Activated T-cell treated with anti-CD3 and anti-CD28 coated beads, Interleukin-2, amount 50 U/mL, for 72 hours (primary cell): ENCODE data around the gene PRR29. TPM values are rescaled to one million over a fixed set of nuclear protein-coding genes. Genes with fewer than 3 reads are reported as not detected.
"Not testable (repeated sequence)": the region's sequence is repeated elsewhere in the genome, so short reads cannot be mapped to it uniquely, and the experiment has no call there.

ENCODE experiments used
- ATAC-seq, 2 donors: fragments of 150-1000 bp; cut with Tn5 transposase; replicated peaks in 1 of 2; 2 replicates each; pipeline ENCODE4 v1.10.0; 2021; ENCODE audit warnings: moderate library complexity in 2 of 2, mild to moderate bottlenecking in 1 of 2
- DNase-seq, 2 donors: peaks; one replicate each; pipeline ENCODE4 v3.0.0; 2021 to 2022; ENCODE audit warnings: mixed read lengths in 1 of 2
- H3K27ac Mint-ChIP-seq: one replicate; pipeline ENCODE4 v1.8.0; 2022; ENCODE audit warnings: mild to moderate bottlenecking, moderate library complexity, mixed read lengths
- H3K27me3 Mint-ChIP-seq: one replicate; pipeline ENCODE4 v1.8.0; 2022; ENCODE audit warnings: low read depth, mixed read lengths
- H3K36me3 Mint-ChIP-seq, 2 donors: one replicate each; pipeline ENCODE4 v1.8.0; 2022; ENCODE audit warnings: mixed read lengths in 2 of 2, mild to moderate bottlenecking in 1 of 2; ENCODE audit not compliant: insufficient read depth in 2 of 2
- H3K4me1 Mint-ChIP-seq: one replicate; pipeline ENCODE4 v1.8.0; 2022; ENCODE audit warnings: low read depth, mixed read lengths
- H3K4me3 Mint-ChIP-seq, 2 donors: one replicate each; pipeline ENCODE4 v1.8.0; 2022; ENCODE audit warnings: mild to moderate bottlenecking in 2 of 2, mixed read lengths in 2 of 2, moderate library complexity in 2 of 2
- H3K9me3 Mint-ChIP-seq, 2 donors: one replicate each; pipeline ENCODE4 v1.8.0; 2022; ENCODE audit warnings: mixed read lengths in 2 of 2
- total RNA-seq, 2 donors: library from RNA; stranded (reverse); gene quantifications; one replicate each; pipeline ENCODE4 v1.2.3, GENCODE V29; 2022

The PRR29 gene
- total RNA-seq, 2 donors from 2014 or later: 0.96 to 1.1 TPM

DNA sequence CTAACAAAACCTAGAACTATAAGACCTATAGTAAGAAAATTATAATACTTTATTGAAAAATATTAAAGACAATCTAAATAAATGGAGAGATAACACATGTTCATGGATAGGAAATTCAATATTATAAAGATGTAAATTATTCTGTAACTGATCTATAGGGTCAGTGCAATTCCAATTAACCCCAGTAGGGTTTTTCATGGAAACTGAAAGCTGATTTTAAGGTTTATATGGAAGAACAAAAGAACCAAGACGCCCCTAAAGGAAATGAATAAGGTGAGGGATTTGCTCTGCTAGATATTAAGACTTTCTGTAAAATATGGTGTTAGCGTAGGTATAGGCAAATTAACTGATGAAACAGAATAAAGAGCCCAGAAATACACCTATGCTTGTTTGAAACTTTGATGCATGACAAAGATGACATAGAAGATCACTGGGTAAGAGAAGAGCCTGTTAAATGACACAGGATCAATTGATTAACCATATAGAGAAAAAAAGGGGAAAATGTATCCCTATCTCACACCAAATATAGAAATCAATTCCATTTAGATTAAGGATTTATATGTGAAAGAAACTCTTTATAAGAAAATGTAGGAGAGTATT lies 19.3 kb downstream of the PRR29 start:
- Mint-ChIP-seq H3K27ac (peak overlapping the region; percentile 97), H3K4me1 (peaks cover 75% of the 10 kb centered on the region), H3K27me3 (no peaks in the 10 kb centered on the region), H3K4me3 (peak overlapping the region; percentile 84 to 89), H3K36me3 (peaks cover 1 to 4% of the 10 kb centered on the region in 2 donors), H3K9me3 (no peaks in the 10 kb centered on the region)
- DNase-seq (no peak), ATAC-seq (no peak)

GRCh38 chr17:64019551-64019961 lies 21.4 kb downstream of the PRR29 start:
- Mint-ChIP-seq H3K4me1 (peaks cover 79% of the 10 kb centered on the region), H3K27ac (peak overlapping the region; percentile 92), H3K4me3 (peak overlapping the region; percentile 89)
- peak; percentile 37 to 43 for ATAC-seq
- not testable (repeated sequence) for H3K36me3 Mint-ChIP-seq, H3K27me3 Mint-ChIP-seq, H3K9me3 Mint-ChIP-seq
- peak in 1 of 2 donors; percentile 20 for DNase-seq

DNA sequence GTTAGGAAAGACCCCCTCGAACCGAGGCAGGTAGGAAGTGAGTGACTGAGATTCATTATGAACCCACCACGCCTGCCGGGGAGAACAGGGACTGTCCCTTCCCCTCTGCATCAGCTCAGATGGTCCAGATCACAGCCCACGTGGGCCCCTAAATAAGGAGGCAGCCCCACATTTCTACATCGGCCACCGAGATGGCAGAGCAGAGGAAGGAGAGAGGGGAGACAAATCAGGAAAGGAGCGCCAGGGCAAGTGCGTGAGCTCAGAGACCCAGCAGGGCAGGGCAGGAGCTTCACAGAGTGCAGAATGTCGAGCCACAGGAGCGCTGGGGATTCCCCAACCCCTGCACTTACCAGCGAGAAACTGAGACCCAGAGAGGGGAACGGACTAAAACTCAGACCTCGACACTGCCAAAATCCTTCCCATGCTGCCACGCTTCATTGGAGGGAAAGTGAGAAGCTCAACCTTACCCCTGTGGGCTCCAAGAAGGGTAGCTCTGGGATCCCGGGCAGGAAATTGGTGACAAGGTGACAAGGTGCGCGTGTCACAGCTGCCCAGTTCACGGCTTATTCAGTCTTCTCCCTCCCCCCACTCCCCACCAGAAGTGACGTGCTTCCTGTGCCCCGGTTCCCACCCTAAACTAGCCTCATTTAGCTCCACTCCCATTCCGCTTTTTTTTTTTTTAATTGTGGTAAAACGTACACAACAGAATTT lies 22.1 kb downstream of the PRR29 start, which contains the start of gene ICAM2:
ICAM2 (minus strand) TSS at position 578 of the 711 bp plus-strand sequence. CDS start 13,942 bp downstream, outside the sequence.
- Mint-ChIP-seq H3K36me3 (peaks cover 1 to 2% of the 10 kb centered on the region in 2 donors), H3K9me3 (no peaks in the 10 kb centered on the region), H3K27ac (peak within 1 kb of the TSS; percentile 92), H3K4me3 (peak within 1 kb of the TSS; percentile 89), H3K27me3 (no peaks in the 10 kb centered on the region), H3K4me1 (peaks cover 79% of the 10 kb centered on the region)
- ATAC-seq: peak; percentile 70 to 72
- peak; percentile 83 to 85 for DNase-seq

GRCh38 chr17:64022611-64023063 lies 24.5 kb downstream of the PRR29 start:
- ATAC-seq: no peak
- Mint-ChIP-seq H3K4me1 (peaks cover 77% of the 10 kb centered on the region), H3K27me3 (no peaks in the 10 kb centered on the region), H3K36me3 (peaks cover 1 to 4% of the 10 kb centered on the region in 2 donors), H3K4me3 (peak overlapping the region; percentile 62 to 66), H3K27ac (peak overlapping the region; percentile 92), H3K9me3 (no peaks in the 10 kb centered on the region)
- peak in 1 of 2 donors; percentile 19 for DNase-seq

DNA sequence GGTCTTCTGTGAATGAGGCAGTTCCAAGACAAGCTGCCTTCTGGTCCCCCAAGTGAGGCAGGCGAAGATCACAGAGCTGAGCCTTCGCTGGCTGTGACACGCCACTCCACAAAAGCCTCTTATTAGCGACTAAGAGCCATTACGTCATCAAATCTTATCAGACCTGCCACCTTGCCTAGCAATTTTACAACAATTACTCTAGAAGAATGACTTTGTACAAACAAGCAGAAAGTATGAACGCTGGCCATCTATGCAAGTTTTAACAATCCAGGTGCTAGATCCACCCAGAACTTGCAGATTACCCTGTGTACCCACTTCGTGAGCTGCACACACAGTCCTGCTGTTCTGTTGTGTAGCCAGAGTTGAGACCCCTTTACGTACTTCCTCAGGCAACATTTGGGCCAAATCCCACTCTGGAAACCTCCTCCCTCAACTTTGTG lies 26.1 kb downstream of the PRR29 start:
- DNase-seq (no peak), ATAC-seq (no peak)
- H3K4me3 Mint-ChIP-seq: peak overlapping the region; percentile 88 to 93
- peak overlapping the region; percentile 85 for H3K27ac Mint-ChIP-seq
- peaks cover 73% of the 10 kb centered on the region for H3K4me1 Mint-ChIP-seq
- H3K36me3 Mint-ChIP-seq: peaks cover 1% of the 10 kb centered on the region in 2 donors
- no peaks in the 10 kb centered on the region for H3K27me3 Mint-ChIP-seq
- H3K9me3 Mint-ChIP-seq: no peaks in the 10 kb centered on the region

DNA sequence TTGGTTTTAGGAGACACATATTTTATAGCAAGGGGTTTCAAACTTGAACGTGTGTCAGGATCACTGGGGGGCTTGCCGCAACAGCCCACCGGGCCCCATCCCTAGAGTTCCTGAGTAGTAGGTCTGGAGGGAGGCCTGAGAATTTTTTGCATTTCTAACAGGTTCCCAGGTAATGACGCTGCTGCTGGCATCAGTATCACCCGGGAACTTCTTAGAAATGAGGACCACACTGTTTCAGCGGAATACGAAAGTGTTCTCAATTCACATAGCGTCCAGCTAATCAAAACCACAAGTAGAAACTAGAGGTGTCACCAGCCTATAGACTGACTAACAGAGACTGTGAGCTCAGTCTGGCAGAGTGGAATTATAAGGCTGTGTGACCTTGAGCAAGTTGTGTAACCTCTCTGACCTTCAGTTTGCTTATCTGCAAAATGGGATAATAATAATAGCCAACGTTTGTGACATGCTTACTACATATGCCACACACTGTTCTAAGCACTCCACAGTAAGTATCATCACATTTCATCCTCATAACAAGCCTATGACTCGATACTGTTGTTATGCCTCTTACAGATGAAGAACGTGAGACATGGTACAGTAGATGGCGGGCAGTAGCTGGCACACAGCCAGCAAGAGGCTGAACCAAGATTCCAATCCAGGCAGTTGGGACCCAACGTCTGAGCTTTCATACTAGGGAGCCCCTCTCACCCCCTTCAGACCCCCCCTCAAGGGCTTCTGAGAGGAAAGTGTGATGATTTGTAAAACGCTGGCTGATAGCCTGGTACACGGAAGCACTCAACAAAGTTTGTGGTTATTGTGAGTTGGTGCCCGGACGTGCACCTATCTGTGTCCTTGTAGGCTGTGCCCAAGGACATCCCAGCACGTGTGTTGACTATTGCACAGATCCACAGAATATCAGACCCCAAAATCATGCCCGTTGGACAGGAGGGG lies 26.9 kb downstream of the PRR29 start:
- Mint-ChIP-seq H3K36me3 (peaks cover 1% of the 10 kb centered on the region in 2 donors), H3K4me3 (peak overlapping the region; percentile 88 to 93), H3K27ac (peak overlapping the region; percentile 85), H3K9me3 (no peaks in the 10 kb centered on the region), H3K4me1 (peaks cover 73% of the 10 kb centered on the region), H3K27me3 (no peaks in the 10 kb centered on the region)
- ATAC-seq (peak; percentile 48 to 57), DNase-seq (peak; percentile 46 to 56)

DNA sequence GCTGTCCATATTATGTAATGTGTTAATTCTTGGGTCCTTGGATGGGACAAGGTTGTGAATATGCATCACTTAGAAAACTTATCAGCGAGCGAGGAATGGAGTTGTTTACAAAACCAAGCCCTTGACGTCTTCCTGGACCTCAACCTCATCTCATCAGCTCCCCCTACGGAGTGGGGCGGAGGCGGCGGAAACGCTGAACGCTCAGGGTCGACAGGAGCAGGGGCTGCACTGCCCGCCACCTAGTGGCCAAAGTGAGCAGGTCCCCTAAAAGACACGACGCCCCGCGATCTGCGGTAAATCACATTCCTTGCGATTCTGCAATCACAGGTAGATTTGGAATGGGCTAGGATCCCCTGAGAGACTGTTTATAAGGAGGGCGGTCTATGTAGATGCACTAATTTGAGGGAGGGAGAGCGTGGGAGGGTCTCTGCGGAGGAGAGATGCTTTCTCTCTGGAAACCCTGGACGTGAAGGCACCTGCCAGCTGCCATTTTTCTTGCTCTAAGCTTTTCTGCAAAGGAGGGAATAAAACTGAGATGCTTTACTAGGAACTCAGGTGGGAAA lies 27.7 kb downstream of the PRR29 start:
- Mint-ChIP-seq H3K27me3 (no peaks in the 10 kb centered on the region), H3K4me3 (peak overlapping the region; percentile 88 to 93), H3K27ac (peak overlapping the region; percentile 85), H3K9me3 (no peaks in the 10 kb centered on the region), H3K36me3 (peaks cover 1% of the 10 kb centered on the region in 2 donors), H3K4me1 (peaks cover 72% of the 10 kb centered on the region)
- peak; percentile 71 to 72 for ATAC-seq
- peak; percentile 93 to 94 for DNase-seq

GRCh38 chr17:64028874-64029464 lies 30.8 kb downstream of the PRR29 start:
- peaks cover 40% of the 10 kb centered on the region for H3K4me1 Mint-ChIP-seq
- DNase-seq: peak; percentile 72 to 75

GRCh38 chr17:64032081-64032480 lies 33.9 kb downstream of the PRR29 start:
- H3K4me3 Mint-ChIP-seq: no peak overlapping the region
- H3K36me3 Mint-ChIP-seq: no peaks in the 10 kb centered on the region
- ATAC-seq: no peak

More at GRCh38 chr17:64028874-64029464, 30.8 kb downstream of the PRR29 start:
- Mint-ChIP-seq H3K27ac (peak overlapping the region; percentile 72), H3K36me3 (peaks cover 0 to 1% of the 10 kb centered on the region in 2 donors), H3K27me3 (no peaks in the 10 kb centered on the region), H3K9me3 (no peaks in the 10 kb centered on the region), H3K4me3 (no peak overlapping the region)
- ATAC-seq: no peak

DNA sequence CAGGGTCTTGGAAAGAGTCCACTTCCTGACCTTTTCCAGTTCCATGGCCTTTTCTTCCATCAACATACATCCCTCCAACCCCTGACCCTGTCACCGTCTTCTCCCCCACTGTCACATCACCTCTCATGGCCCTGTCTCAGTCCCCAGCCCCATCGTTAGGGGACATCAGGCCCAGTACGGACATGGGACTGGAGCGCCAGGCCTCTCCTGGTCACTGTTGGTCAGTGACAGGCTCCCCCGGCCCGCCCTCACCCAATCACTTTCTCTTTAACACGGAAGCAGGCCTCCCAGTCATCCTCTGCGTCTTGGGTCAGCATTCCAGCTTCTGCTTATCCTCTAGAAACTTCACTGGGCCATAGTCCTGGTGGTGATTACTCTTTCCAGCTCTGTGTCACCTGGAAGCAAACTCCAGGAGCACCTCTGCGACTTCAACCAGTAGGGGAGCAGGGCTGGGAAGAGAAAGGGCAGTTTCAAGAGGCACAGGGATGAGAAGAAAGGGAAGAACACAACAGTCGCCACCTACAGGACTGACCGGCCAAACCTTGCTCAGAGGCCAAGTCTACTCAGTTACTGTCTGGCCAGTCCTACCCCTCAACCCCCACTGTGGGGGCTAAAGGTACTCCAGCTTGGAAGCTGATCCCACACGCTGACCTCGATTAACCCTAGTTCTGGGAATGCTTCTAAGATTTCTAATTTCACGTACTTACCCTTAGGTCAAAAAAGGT lies 38.2 kb downstream of the PRR29 start:
- Mint-ChIP-seq H3K36me3 (peaks cover 0 to 1% of the 10 kb centered on the region in 2 donors), H3K27me3 (no peaks in the 10 kb centered on the region), H3K4me3 (no peak overlapping the region), H3K4me1 (peaks cover 8% of the 10 kb centered on the region), H3K9me3 (no peaks in the 10 kb centered on the region), H3K27ac (no peak overlapping the region)
- ATAC-seq (no peak), DNase-seq (no peak)

More at GRCh38 chr17:64032081-64032480, 33.9 kb downstream of the PRR29 start:
- Mint-ChIP-seq H3K9me3 (no peaks in the 10 kb centered on the region), H3K27ac (peak overlapping the region; percentile 15), H3K4me1 (peaks cover 16% of the 10 kb centered on the region), H3K27me3 (no peaks in the 10 kb centered on the region)
- DNase-seq: no peak

GRCh38 chr17:64037180-64037579 lies 39.0 kb downstream of the PRR29 start:
- DNase-seq: no peak
- no peaks in the 10 kb centered on the region for H3K27me3 Mint-ChIP-seq
- peak in 1 of 2 donors; percentile 22 for ATAC-seq
- H3K9me3 Mint-ChIP-seq: no peaks in the 10 kb centered on the region
- no peak overlapping the region for H3K4me3 Mint-ChIP-seq
- H3K36me3 Mint-ChIP-seq: peaks cover 2 to 4% of the 10 kb centered on the region in 2 donors
- H3K4me1 Mint-ChIP-seq: peaks cover 8% of the 10 kb centered on the region
- no peak overlapping the region for H3K27ac Mint-ChIP-seq
